K562 (cell line): ENCODE measurements around the gene PFN3. TPM values are rescaled to one million over a fixed set of nuclear protein-coding genes. Genes with fewer than 3 reads are reported as not detected.

ENCODE experiments used
- CBFA2T3 ChIP-seq: fragments of 450-650 bp; IDR thresholded peaks from 2 replicates; pipeline ENCODE4 v1.6.1; 2017
- CREB1 ChIP-seq, 2 experiments: sonication (generic) in 1 of 2; formaldehyde crosslinking in 1 of 2; IDR thresholded peaks; 2 replicates each; pipeline versions ENCODE4 v1.6.1 to v1.8.0; 2012 to 2022; ENCODE audit warnings: inconsistent platforms in 1 of 2, mild to moderate bottlenecking in 1 of 2, missing genetic modification reagents in 1 of 2, moderate library complexity in 1 of 2
- FOS ChIP-seq: IDR thresholded peaks from 3 replicates; pipeline ENCODE4 v1.6.1; 2011; ENCODE audit not compliant: insufficient read length; ENCODE audit errors: extremely low read depth
- FOXP4 ChIP-seq: sonication (generic); formaldehyde crosslinking; IDR thresholded peaks from 2 replicates; pipeline ENCODE4 v1.8.0; 2022; ENCODE audit warnings: mild to moderate bottlenecking, missing genetic modification reagents, borderline replicate concordance
- KDM1A ChIP-seq, 2 experiments: fragments of 450-650 bp; IDR thresholded peaks; 2 replicates each; pipeline ENCODE4 v1.6.1; 2016; ENCODE audit warnings: mild to moderate bottlenecking in 2 of 2
- NRF1 ChIP-seq, 2 experiments: fragments of 450-650 bp; IDR thresholded peaks in 1 of 2; conservative IDR thresholded peaks in 1 of 2; 2 replicates each; pipeline ENCODE4 v1.6.1; 2014; ENCODE audit warnings: mild to moderate bottlenecking in 2 of 2
- PBX2 ChIP-seq, 2 experiments: IDR thresholded peaks in 1 of 2; conservative IDR thresholded peaks in 1 of 2; 2 replicates each; pipeline ENCODE4 v1.6.1; 2016; ENCODE audit warnings: low read depth in 2 of 2, mild to moderate bottlenecking in 1 of 2, missing compliant biosample characterization in 1 of 2, missing genetic modification characterization in 1 of 2, moderate library complexity in 1 of 2
- RBM15 ChIP-seq: fragments of 200-400 bp; formaldehyde crosslinking; IDR thresholded peaks from 2 replicates; pipeline ENCODE4 v1.6.1; 2018; ENCODE audit warnings: mild to moderate bottlenecking, low read length, moderate library complexity; ENCODE audit not compliant: insufficient read depth
- RBM25 ChIP-seq: fragments of 200-400 bp; formaldehyde crosslinking; IDR thresholded peaks from 2 replicates; pipeline ENCODE4 v1.6.1; 2018; ENCODE audit warnings: low read length, low read depth, moderate library complexity; ENCODE audit not compliant: severe bottlenecking
- ZBTB40 ChIP-seq, 2 experiments: fragments of 450-650 bp in 1 of 2; sonication (generic) in 1 of 2; formaldehyde crosslinking in 1 of 2; IDR thresholded peaks; 2 replicates each; pipeline versions ENCODE4 v1.7.1 to v1.9.0; 2016 to 2022; ENCODE audit warnings: inconsistent platforms in 1 of 2, mild to moderate bottlenecking in 1 of 2, missing genetic modification reagents in 1 of 2
- ZNF197 ChIP-seq: fragments of 200-800 bp; sonication (Bioruptor generic); IDR thresholded peaks from 2 replicates; pipeline ENCODE4 v1.6.1; 2016; ENCODE audit warnings: low read depth, missing genetic modification characterization, missing compliant biosample characterization
- polyA plus RNA-seq, 8 experiments: library from polyadenylated mRNA; depleted of rRNA in 4 of 8; stranded (reverse) in 5 of 8; unstranded in 3 of 8; fragments of >200 nt; fragmentation: Nextera tagmentation in 2 of 8; fragmentation: Illumina TruSeq in 1 of 8; extraction: Ambion mirVana in 2 of 8; extraction: Trizol in 1 of 8; gene quantifications; 2 replicates each; pipeline versions ENCODE4 v1.2.1 to v1.2.3, GENCODE V29; 2011 to 2014; ENCODE audit warnings: inconsistent platforms in 1 of 8, missing spikeins in 1 of 8
- total RNA-seq, 7 experiments: library from RNA; depleted of rRNA in 6 of 7; stranded (reverse); fragments of >200 nt in 6 of 7; fragmentation: Illumina TruSeq in 2 of 7; extraction: Trizol in 2 of 7; gene quantifications; 2 replicates each; pipeline versions ENCODE4 v1.2.1 to v1.2.3, GENCODE V29; 2011 to 2021; ENCODE audit warnings: low replicate concordance in 1 of 7

Gene PFN3
- total and polyA plus RNA-seq, 9 of the 15 experiments (the other 6 are each of a cell fraction or from before 2014, with no cell fraction given) = not detected

GRCh38 chr5:177425801-177426565 lies 25.5 kb upstream of the PFN3 start (continued):
- TF ChIP-seq PBX2 (CRISPR knock-in tag; IDR thresholded peaks at IDR 0.05; ENCODE audit: low read depth) (peak; percentile 77), PBX2 (tag; conservative IDR thresholded peaks at IDR 0.05; ENCODE audit: low read depth) (peak; percentile 98), FOS (peak; percentile 92), ZBTB40 (IDR thresholded peaks at IDR 0.05) (peak; percentile 59), ZBTB40 (CRISPR knock-in tag; IDR thresholded peaks at IDR 0.05) (no peak), KDM1A (IDR thresholded peaks at IDR 0.05) (peak; percentile 95 to 98), FOXP4 (peak; percentile 81; the same call in 1 of the 2 replicates), CREB1 (IDR thresholded peaks at IDR 0.05) (peak; percentile 77), CREB1 (CRISPR knock-in tag; IDR thresholded peaks at IDR 0.05) (peak; percentile 51; the same call in 1 of the 2 replicates), ZNF197 (no peak), RBM25 (peak; percentile 89), CBFA2T3 (peak; percentile 31; the same call in 1 of the 2 replicates), RBM15 (no peak), NRF1 (conservative IDR thresholded peaks at IDR 0.05 in 1 of 2, IDR thresholded peaks at IDR 0.05 in 1 of 2) (peak; percentile 79 to 82)
